ENCODE measurements around the gene EMP2.

- TF ChIP-seq CTCF (IDR thresholded peaks at IDR 0.05 in 4 of 5, conservative IDR thresholded peaks at IDR 0.05 in 1 of 5), result no peak
- no peak for TF ChIP-seq POLR2A (IDR thresholded peaks at IDR 0.05)
These were observed 8.7 kb upstream of the EMP2 start for GRCh38 chr16:10589109-10589508.
